Hepatocyte (in vitro differentiated cells): ENCODE measurements around the gene DRG2. TPM values are rescaled to one million over a fixed set of nuclear protein-coding genes. Genes with fewer than 3 reads are reported as not detected.

Experiments
- DNase-seq: peaks from one replicate; pipeline ENCODE4 v3.0.0-alpha.2; 2016; ENCODE audit warnings: low spot score
- H2AFZ ChIP-seq: fragments of 200-600 bp; sonication (generic); 2 replicates; pipeline ENCODE4 v1.6.0; 2016; ENCODE audit warnings: antibody characterized with exemption, mild to moderate bottlenecking
- H3K27ac ChIP-seq: fragments of 200-600 bp; sonication (generic); 2 replicates; pipeline ENCODE4 v1.5.1; 2016; ENCODE audit warnings: mild to moderate bottlenecking
- H3K27me3 ChIP-seq: fragments of 200-600 bp; sonication (generic); 2 replicates; pipeline ENCODE4 v1.6.1; 2016
- H3K36me3 ChIP-seq: fragments of 200-600 bp; sonication (generic); replicated peaks from 2 replicates; pipeline ENCODE4 v1.5.1; 2016; ENCODE audit warnings: low read depth; ENCODE audit not compliant: insufficient read depth
- H3K4me1 ChIP-seq: fragments of 200-600 bp; sonication (generic); 2 replicates; pipeline ENCODE4 v1.5.1; 2016; ENCODE audit warnings: mild to moderate bottlenecking, moderate library complexity; ENCODE audit not compliant: insufficient read depth
- H3K4me2 ChIP-seq: fragments of 200-600 bp; sonication (generic); 2 replicates; pipeline ENCODE4 v1.6.0; 2016
- H3K4me3 ChIP-seq: fragments of 200-600 bp; sonication (generic); 2 replicates; pipeline ENCODE4 v1.5.1; 2016; ENCODE audit warnings: mild to moderate bottlenecking
- H3K79me2 ChIP-seq: fragments of 200-600 bp; sonication (generic); 2 replicates; pipeline ENCODE4 v1.6.0; 2017; ENCODE audit warnings: mild to moderate bottlenecking
- H3K9me2 ChIP-seq: fragments of 200-600 bp; sonication (generic); replicated peaks from 2 replicates; pipeline ENCODE4 v1.6.0; 2017; ENCODE audit warnings: mild to moderate bottlenecking; ENCODE audit not compliant: insufficient read depth
- H3K9me3 ChIP-seq: fragments of 200-600 bp; sonication (generic); 2 replicates; pipeline ENCODE4 v1.5.1; 2016; ENCODE audit warnings: low read depth, mild to moderate bottlenecking
- H4K20me1 ChIP-seq: fragments of 200-600 bp; sonication (generic); 2 replicates; pipeline ENCODE4 v1.6.0; 2016; ENCODE audit warnings: mild to moderate bottlenecking; ENCODE audit not compliant: insufficient read depth, poor library complexity, severe bottlenecking
- EZH2 ChIP-seq: fragments of 200-600 bp; sonication (generic); IDR thresholded peaks from 2 replicates; pipeline ENCODE4 v1.6.1; 2016; ENCODE audit warnings: antibody characterized with exemption, mild to moderate bottlenecking, borderline replicate concordance
- EZH2phosphoT487 ChIP-seq: fragments of 200-600 bp; sonication (generic); IDR thresholded peaks from one replicate; pipeline ENCODE4 v1.6.1; 2018; ENCODE audit warnings: antibody characterized with exemption, mild to moderate bottlenecking, low read depth, moderate library complexity; ENCODE audit not compliant: unreplicated experiment, severe bottlenecking
- WGBS: methylation state at CpG from one replicate; pipeline ENCODE4 v1.1.6; 2016; ENCODE audit warnings: low lambda C conversion rate; ENCODE audit errors: missing lambda C conversion rate; 5-methylcytosine and 5-hydroxymethylcytosine counted together
- polyA plus RNA-seq: library from polyadenylated mRNA; unstranded; fragments of >200 nt; fragmentation: Nextera tagmentation; extraction: Ambion mirVana; gene quantifications from 2 replicates; pipeline ENCODE4 v1.2.1, GENCODE V29; 2016
- total RNA-seq: library from RNA; depleted of rRNA; stranded (reverse); fragments of >200 nt; gene quantifications from 2 replicates; pipeline ENCODE4 v1.2.3, GENCODE V29; 2014
- TF ChIP-seq, protein P1 (sequence below): fragments of 200-600 bp; sonication (generic); IDR thresholded peaks from 2 replicates; pipeline ENCODE4 v1.5.1; 2016; ENCODE audit warnings: antibody characterized with exemption, mild to moderate bottlenecking; ENCODE audit not compliant: poor library complexity

The DRG2 gene
- total and polyA plus RNA-seq, 2 experiments from 2014 or later = 35.9 to 36.6 TPM

DNA sequence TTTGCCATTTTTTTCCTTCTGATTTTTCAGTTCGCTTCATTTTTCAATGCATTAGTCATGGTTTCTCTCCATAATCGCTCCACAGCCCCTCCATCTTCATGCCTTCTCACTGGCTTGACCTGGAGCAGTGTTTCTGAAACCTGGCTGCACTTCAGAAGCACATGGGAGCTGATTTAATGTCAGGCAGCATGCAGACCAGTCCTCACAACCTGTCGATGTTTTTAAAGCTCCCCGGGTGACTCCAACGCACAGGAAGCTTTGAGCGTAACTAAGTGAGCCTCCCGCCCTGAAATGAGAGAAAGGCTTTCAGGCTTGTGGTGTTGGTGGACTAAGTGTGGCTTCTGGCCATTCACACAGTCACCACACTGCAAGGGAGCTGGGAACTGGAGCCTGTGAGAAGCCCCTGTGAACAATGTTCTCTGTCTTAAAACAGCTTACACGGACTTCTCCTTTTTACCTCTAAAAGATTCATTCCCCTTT is 16.8 kb upstream of the DRG2 start:
- TF ChIP-seq, protein P1, sequence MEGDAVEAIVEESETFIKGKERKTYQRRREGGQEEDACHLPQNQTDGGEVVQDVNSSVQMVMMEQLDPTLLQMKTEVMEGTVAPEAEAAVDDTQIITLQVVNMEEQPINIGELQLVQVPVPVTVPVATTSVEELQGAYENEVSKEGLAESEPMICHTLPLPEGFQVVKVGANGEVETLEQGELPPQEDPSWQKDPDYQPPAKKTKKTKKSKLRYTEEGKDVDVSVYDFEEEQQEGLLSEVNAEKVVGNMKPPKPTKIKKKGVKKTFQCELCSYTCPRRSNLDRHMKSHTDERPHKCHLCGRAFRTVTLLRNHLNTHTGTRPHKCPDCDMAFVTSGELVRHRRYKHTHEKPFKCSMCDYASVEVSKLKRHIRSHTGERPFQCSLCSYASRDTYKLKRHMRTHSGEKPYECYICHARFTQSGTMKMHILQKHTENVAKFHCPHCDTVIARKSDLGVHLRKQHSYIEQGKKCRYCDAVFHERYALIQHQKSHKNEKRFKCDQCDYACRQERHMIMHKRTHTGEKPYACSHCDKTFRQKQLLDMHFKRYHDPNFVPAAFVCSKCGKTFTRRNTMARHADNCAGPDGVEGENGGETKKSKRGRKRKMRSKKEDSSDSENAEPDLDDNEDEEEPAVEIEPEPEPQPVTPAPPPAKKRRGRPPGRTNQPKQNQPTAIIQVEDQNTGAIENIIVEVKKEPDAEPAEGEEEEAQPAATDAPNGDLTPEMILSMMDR = no peak
- TF ChIP-seq EZH2 (no peak), EZH2phosphoT487 (no peak)
- Histone ChIP-seq H3K4me2 (no peak overlapping the region), H3K4me1 (no peaks in the 10 kb centered on the region), H3K9me3 (no peaks in the 10 kb centered on the region), H3K36me3 (no peaks in the 10 kb centered on the region), H3K9me2 (no peaks in the 10 kb centered on the region), H2AFZ (no peak overlapping the region), H3K4me3 (no peak overlapping the region), H3K79me2 (no peaks in the 10 kb centered on the region), H4K20me1 (no peaks in the 10 kb centered on the region), H3K27ac (no peak overlapping the region), H3K27me3 (no peaks in the 10 kb centered on the region)
- 43% methylated on average over 8 of the region's 8 CpGs for WGBS
- no peak for DNase-seq

DNA sequence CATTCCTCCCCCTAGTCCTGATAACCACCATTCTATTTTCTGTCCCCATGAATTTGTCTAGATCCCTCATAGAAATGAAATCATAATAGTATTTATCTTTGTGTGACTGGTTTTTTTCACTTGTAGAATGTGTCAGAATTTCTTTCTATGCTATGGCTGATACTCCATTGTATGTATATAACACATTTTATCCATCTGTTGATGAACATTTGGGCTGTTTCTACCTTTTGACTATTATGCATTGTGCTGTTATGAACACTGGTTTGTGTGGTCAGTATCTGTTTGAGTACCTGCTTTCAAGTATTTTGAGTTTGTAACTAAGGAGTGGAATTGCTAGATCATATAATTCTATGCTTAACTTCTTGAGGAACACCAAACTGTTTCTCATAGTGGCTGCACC is 16.0 kb upstream of the DRG2 start:
- DNase-seq = no peak
- TF ChIP-seq, protein P1 = no peak
- H2AFZ ChIP-seq = no peak overlapping the region
- no peaks in the 10 kb centered on the region for H3K36me3 ChIP-seq
- no peaks in the 10 kb centered on the region for H3K27me3 ChIP-seq
- no peaks in the 10 kb centered on the region for H3K79me2 ChIP-seq
- H3K27ac ChIP-seq = no peak overlapping the region
- H3K9me2 ChIP-seq = no peaks in the 10 kb centered on the region
- no peak overlapping the region for H3K4me3 ChIP-seq
- no peaks in the 10 kb centered on the region for H4K20me1 ChIP-seq
- no peaks in the 10 kb centered on the region for H3K9me3 ChIP-seq
- no peaks in the 10 kb centered on the region for H3K4me1 ChIP-seq
- no peak overlapping the region for H3K4me2 ChIP-seq

DNA sequence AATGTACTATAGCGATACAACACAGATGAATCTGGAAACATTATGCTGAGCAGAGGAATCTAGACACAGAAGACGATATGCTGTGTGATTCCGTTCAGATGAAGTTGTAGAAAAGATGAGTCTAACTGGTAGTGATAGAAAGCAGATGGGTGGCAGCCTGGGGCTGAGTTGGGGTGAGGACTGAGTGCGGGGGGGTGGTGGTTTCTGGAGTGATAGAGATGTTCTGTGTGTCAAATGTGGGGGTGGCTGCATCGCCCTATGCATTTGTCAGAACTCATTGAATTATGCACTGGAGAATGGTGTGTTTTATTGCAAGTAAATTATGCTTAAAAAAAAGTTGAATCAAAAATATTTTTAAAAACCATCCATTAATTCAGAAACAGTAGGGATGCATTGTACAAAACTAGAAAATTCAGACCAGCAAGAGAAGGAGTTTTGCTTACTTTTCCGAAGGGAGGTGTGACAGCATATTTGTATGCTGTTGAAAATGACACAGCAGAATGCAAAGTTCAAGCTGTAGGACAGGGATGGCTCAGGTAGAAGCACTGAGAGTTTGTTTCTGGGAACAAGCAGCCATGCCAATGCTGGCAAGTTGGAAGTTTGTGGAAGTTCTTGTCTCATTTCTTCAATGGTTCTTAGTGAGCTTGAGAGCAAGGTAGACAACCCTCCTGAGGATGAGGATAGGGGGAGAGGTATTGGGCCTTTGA is 13.0 kb upstream of the DRG2 start:
- Histone ChIP-seq H3K27ac (no peak overlapping the region), H3K4me1 (no peaks in the 10 kb centered on the region), H3K4me2 (no peak overlapping the region), H3K36me3 (no peaks in the 10 kb centered on the region), H3K27me3 (no peaks in the 10 kb centered on the region), H2AFZ (no peak overlapping the region), H3K9me2 (no peaks in the 10 kb centered on the region), H3K79me2 (no peaks in the 10 kb centered on the region), H3K4me3 (no peak overlapping the region), H3K9me3 (no peaks in the 10 kb centered on the region), H4K20me1 (no peaks in the 10 kb centered on the region)
- no peak for DNase-seq
- TF ChIP-seq, protein P1 = no peak
- no peak for TF ChIP-seq EZH2phosphoT487
- TF ChIP-seq EZH2 = no peak
- 83% methylated on average over 6 of the region's 6 CpGs for WGBS

DNA sequence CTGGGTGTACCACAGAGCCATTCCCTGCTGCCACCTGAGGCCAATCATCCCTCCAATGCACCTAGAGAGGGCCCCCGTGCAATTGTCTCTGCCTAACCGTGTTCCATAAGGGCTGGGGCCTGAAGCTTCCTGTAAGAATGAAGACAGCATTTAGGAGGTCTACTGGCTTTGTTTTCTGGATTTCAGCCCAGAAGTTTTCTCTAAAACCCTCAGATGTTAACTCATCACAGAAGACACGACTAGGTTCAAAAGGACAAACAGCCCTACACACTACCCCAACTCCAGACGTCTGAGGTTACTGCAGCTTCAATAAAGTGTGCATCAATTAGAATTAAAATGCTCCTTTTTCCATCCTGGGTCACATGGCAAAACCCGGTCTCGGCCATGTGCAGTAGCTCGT is 10.8 kb upstream of the DRG2 start:
- Histone ChIP-seq H3K9me2 (no peaks in the 10 kb centered on the region), H3K27me3 (no peaks in the 10 kb centered on the region), H3K9me3 (no peaks in the 10 kb centered on the region), H3K36me3 (no peaks in the 10 kb centered on the region), H3K79me2 (no peaks in the 10 kb centered on the region), H3K4me3 (no peak overlapping the region), H3K4me2 (no peak overlapping the region), H2AFZ (no peak overlapping the region), H3K4me1 (no peaks in the 10 kb centered on the region), H4K20me1 (no peaks in the 10 kb centered on the region), H3K27ac (no peak overlapping the region)
- 53% methylated on average over 7 of the region's 7 CpGs for WGBS
- no peak for DNase-seq
- TF ChIP-seq, protein P1 = no peak
- TF ChIP-seq EZH2 (no peak), EZH2phosphoT487 (no peak)
